Left lobe of liver (tissue), 2 donors: ENCODE data around the gene ITPRIP. TPM values are rescaled to one million over a fixed set of nuclear protein-coding genes. Genes with fewer than 3 reads are reported as not detected.

Experiments
- ATAC-seq: fragments of 200-7000 bp; cut with Tn5 transposase; one replicate; pipeline ENCODE4 v1.9.1; 2020; ENCODE audit warnings: mild to moderate bottlenecking, moderate library complexity
- DNase-seq: peaks from one replicate; pipeline ENCODE4 v3.0.0-alpha.2; 2020; ENCODE audit warnings: low spot score
- total RNA-seq: library from RNA; stranded (reverse); gene quantifications from one replicate; pipeline ENCODE4 v1.2.1, GENCODE V29; 2021
- donor health status: DM: no; HTN: no; CAD: no; lungs with moderate emphysema.
- donor health status: DM: no; HTN: yes; CAD: no.

ITPRIP gene
- total RNA-seq, 1 donor from 2014 or later: 4.5 TPM

DNA sequence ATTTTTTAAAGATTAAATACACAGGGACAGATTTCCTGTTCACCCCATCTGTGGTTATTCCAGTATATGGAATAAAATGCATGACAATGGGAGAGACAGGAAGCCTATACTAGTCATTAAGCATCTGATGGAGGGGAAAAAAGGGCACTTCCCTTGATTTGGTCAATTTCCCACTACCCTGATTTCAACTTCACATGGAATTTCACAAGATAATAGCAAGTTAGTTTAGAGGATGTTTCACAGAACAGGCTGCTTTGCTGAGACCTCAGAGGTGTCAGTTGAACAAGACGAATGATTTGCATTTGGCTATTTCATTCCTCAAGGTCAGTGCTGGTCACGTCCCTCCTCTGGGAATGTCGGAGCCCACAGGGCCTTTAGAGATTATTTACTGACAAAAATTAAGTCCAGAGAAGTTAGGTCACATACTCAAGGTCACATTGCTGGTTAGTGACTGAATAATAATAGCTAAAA, 4.7 kb upstream of the ITPRIP start:
- no peak for DNase-seq
- no peak for ATAC-seq

DNA sequence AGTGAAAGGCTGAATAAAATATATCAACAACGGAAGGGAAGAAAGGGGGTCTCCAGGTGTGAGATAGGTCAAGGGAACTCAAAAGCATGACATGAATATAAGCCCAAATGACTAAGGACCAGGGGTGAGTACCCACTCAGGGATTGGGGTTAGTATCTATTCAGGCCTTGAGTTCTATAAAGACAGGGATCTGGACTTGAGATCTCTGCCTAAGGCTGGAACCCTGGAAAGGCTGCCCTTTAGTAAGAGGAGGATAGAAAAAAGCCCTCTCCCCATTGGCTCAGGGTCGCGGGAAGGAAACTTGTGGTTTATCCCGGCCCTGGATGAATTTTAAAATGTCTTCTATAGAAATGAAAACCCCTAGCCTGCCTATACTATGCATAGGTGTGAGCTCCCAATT, 2.4 kb upstream of the ITPRIP start:
- ATAC-seq (no peak), DNase-seq (no peak)

DNA sequence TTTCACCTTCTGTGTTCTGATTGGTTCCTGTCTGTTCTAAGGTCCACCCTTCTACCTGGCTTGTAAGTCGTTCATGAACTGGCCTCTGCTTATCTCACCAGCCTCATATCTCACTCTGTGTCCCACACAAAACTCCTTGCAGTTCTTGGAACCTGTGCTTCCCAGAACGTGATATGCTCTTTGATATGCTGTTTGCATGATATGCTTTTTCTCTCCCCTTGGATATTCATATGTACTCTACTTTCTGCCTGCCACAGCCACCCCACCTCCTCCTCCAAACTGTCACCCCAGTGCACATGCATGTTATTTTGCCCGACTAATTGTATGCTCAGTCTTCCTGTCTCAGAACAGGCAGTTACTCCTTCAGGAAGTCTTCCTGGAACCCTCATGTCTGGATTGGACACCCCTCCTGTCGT, 1.9 kb upstream of the ITPRIP start:
- no peak for DNase-seq
- no peak for ATAC-seq

DNA sequence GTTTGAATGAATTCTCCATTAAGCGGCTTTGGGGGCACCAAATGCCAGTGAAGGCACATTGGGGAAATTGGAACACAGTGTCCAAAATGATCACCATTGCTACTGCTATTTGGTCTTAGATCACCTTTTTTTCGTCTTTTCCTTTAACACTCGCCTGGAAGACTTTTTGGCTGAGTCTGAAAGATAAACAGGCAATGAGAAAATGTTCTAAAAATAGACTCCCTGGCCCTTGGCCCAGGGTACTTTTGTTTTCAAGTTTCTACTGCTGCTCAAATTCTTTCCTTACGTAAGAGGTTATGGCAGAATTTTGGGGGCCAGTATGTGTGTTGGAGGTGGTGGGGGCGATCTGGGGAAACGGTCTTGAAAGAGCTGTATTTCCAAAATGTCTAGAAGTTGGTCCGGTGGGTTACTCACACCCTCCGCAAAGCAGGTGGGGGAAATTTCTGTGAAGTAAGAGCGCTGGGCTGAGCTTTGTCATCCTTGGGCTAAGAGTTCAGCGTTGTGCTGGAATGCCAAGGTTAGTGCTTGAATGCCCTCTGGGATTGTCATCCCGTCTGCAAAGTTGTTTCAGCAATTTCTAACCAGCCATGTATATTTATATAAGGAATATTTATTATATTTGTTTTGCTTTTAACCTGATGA, 1.3 kb upstream of the ITPRIP start:
- DNase-seq: peak; percentile 72
- peak; percentile 33 for ATAC-seq

DNA sequence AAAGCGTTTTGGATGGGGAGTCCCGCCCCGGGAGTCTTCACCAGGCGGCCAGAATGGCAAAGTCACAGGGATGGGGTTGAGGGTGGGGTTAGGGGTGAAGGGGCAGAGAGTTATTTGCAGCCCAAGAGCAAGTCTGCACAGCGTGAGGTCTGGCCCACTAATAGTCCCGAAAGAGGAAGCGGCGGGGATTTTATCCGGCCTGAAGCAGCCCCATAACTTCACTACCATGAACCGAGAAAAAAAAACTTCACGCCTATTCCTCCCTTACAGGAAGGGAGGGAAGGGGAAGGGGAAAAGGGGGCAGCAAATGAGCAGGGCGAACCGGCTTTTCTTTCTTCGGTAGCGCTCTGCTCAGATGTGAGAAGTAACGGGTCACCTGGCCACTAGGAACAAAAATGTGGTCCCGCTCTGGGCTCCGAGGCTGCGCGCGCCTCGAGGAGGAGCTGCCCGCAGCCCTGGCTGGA, 712 bp downstream of the ITPRIP start:
- peak; percentile 45 for ATAC-seq
- DNase-seq: no peak

DNA sequence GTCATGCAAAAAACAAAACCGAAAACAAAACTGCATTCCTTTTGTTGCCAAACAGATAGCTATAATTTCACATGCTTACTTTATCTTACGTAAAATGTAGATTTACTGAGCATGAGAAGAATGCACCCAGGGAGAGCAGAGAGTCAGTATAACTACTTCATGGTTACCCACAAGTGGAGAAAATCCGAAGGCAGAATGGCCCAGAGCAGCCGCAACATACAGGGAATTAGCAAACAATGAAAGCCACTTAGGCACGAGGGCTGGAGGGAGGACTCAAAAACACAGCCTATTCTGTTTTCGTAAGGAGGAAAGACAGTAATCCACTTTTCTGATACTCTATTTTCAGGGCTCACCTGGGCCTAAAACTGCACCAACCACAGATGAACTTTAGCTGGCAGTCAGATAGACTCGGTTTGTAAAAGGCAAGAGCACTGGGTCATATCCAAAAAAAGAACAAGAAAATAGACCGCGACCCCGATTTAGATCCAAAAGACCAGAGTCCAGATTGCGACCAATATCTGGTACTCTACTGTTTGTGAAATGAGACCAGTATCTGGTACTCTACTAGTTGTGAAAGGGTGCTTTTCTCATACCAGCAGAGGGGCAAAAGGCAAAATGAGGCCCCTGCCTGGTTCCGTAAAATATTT, 1.3 kb downstream of the ITPRIP start:
- ATAC-seq: peak; percentile 67

DNA sequence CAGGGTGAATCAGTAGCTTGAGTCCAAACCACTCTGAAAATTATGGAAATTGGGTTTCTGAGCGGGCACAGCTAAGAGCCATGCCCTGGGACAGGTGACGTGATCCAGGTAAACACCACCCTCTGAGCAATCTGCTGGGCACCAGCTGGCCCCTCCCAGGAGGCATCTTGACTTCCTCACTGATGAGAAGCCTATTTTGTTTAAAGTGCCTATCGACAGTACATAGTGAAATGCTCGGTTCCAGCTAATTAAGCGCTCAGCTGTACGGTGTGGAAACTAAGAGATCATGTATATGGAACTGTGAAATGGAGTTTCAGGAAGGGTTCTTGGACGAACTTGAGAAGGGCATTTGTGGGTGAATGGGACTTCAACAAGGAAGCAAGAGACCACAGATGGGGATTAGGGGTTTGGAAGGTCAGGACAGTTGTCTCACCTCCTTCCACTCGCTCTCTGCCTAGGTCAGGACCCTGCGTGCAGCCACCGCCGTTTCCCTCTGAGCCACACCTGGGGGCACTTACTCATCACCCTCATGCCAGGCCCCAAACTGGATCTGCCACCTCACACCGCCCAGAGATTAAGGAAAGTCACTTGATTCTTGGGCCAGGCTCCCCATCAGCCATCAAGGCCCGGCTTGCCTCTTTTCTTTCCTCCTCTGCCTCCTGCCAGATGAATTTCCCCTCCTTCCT, 3.2 kb downstream of the ITPRIP start:
- ATAC-seq (no peak), DNase-seq (peak; percentile 46)

More for the DNA sequence above, 1.3 kb downstream of the ITPRIP start:
- DNase-seq: peak; percentile 79

DNA sequence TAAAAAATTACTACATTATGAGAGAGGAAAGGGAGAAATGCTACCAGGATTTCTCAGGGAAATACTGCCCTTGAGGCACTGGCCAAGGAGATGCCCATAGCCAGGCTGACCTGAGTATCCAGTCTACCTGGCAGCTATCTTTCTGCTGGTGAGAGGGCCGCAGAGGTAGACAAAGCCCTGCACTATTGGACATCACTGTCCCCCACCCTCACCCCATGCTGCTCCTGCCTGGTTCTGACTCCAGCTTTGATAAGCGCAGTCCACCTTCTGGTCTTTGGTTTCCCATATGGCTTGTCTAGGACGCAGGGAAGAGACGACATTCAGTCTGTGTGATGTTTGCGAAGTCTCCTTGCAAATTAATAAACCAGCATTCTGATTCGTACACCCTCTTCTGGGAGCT, 3.7 kb downstream of the ITPRIP start:
- DNase-seq (peak; percentile 38), ATAC-seq (no peak)

DNA sequence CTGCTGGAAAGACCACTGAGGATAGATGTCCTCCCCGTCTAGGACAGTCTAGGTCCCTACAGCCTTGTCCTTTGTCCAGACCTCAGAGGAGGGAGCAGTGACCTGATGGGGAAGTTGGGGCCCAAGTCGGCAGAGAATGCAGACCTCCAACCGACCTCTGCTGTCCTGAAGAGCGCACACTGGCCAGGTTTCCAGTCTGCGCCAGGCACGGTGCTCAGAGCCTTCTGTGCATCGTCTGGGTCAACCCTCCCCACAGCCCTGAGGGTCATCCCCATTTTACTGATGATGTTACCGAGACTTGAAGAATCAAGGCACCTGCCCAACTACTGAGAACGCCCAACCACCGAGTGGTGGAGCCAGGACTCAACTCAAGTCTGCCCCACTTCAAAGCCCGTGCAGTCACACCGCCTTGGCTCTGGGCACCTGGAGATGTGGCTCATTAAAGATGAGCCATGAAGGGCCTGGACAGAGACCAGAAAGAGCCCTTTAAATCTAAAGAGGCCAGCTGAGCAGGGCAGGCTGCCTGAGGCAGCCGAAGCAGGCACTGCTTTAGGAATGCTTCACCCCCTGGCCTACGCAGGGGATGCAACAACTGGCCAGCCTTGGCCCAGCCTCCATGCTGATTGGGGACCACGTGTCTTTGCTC, 4.4 kb downstream of the ITPRIP start:
- DNase-seq: peak; percentile 43
- ATAC-seq: no peak

DNA sequence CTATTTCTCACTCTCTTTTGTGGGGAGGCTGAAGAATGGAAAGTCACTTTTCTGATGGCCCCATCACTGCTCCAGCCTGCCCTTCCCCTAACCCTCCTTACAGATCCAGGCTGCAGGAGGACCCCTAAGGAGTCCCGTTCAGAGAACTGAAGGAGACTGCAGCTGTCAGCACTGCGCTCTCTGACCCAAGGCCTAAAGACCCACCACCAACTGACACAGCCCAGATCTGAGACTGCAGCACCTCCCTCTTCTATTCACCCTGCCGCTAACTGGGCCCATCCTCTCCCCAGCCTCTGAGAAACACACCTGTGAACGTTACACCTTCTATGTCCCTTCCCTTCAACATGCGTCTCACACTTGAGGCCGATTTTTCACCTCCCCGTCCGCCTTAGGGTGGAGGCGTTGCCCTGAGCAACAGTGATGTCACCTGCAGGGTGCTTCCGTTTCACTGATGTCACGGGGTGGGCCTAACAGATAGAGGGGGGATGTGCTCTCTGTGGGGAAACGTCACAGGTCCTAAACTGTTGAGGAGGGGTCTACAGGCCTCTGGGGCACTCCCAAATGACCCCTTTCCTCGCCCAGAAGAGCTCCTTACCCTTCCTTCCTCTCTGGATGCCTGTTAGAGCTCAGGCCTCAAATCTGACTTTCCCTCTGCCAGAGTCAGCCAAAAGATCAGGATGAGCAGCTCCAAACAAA, 5.1 kb downstream of the ITPRIP start:
- peak; percentile 41 for DNase-seq

DNA sequence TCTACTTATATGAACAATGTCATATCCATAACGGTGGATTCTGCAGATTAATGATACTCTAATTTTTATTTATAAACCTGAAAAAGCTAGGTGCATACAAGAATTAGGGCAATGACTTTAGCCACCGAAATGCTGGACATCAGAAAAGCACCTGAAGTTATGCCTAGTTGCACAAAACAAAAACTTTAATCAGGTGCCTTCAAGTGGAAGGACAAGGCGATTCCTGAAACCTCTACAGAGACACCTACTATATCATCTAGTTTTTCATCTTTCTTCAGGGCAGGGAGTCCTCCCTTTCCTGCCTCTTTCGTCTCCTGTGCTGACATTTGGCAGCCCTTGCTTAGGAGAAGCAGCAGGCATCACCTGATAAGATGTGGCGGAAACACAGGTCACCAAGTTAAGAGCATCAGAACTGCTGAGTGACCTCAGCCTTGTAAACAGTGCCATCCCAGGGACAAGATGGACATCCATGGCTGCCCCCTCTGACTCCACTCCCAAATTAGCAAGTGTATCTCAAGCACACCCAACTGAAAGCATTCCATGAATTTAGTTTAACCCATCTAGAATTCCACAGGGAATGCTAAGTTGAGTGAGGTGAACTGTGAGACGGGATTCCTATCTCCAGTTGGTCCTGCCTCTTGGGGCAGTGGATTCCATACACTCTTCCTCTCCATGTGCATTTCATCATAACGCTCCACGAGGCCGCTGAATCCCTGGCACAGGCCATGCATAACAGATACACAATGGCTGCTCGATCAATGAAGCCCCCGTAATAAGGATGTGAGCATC, 5.8 kb downstream of the ITPRIP start:
- DNase-seq: peak; percentile 42

More for the DNA sequence above, 5.1 kb downstream of the ITPRIP start:
- no peak for ATAC-seq

DNA sequence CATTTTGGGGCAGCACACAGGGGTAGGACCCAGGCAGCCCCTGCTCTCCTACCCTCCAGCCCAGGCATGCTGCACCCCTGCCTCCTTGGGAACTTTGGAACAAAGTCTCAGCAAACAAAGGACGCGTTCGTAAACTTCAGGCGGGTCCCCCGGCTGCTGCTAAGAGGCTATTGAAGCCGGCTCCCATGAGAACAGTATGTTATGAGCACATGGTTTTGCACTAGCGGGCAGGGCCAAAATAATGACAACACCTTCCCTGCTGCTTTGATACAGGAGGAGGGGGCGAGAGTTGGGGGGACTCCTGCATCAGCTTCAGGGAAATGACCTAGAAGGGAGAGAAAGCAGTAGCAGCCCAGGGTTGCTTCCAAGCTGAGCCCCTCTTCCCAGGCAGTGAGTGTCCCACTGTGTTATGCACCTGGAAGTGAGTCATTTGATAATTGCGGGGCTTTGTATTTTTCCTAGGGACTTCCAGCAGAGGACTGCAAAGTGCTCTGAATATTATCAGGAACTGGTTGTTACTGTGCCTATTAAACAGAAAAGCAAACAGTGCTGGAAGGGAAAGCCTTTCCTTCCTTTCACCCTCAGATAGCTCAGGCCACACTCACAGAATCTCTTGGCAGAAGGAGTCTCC, 6.9 kb downstream of the ITPRIP start:
- peak; percentile 32 for DNase-seq
- peak; percentile 41 for ATAC-seq

More for the DNA sequence above, 5.8 kb downstream of the ITPRIP start:
- no peak for ATAC-seq

DNA sequence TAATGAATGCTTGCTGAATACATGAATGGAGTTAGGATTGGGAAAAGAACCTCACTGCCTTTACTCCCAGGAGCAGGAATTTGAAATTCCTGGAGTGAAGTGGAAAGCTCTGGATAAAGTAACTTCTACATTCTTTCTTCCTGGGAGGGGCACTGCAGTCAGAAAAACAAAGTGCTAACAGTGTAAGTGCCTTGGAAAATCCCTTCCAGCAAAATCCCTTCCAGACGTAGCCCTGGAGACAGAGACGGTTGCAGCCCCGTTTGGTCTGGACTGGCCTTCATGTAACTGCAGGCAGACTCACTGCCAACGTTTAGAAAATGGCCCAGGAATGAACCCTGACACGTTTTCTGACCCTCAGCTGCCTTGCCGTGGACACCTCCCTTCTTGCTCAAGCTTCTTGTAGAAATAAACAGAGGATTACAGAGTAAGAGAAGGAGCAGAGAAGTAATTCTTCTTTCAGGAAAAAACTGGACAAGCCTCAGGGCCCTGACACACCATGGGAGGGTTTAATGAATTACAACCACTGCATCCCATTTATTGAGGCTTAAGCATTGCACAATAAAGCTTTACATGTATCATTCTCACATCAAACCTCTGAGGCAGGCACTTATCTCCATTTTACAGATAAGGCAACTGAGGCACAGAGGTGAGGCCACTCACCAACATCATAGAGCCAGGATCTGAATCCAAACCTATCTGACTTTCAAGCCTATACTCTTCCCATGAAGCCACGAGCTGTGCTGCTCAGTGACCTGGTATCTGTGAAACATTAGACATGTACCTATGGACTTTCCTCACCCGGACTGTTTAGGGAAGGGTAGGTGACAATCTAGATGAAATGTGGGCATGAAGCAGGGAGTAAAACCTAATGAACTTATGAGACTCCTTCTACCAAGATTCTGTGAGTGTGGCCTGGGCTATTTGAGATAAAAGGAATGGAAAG, 7.8 kb downstream of the ITPRIP start:
- no peak for DNase-seq
- peak; percentile 37 for ATAC-seq

DNA sequence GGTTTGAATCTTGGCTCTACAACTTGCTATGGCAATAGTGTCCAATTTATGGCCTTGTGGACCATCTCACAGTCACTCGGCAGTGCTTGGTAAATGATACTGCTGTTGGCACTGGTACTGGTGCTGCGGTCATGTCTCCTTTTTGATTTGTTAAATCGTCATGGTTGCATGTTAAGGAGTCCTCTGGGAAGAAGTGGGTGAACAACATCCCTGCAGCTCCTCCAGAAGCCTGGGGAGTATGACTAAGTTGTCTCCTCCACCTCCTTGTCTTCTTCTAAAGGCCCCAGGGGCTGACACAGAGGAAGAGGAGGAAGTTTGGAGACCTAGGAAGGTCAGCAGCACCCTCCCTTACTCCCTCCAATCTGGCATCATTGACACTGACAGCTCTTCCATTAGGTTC, 8.5 kb downstream of the ITPRIP start:
- ATAC-seq: no peak
- no peak for DNase-seq

DNA sequence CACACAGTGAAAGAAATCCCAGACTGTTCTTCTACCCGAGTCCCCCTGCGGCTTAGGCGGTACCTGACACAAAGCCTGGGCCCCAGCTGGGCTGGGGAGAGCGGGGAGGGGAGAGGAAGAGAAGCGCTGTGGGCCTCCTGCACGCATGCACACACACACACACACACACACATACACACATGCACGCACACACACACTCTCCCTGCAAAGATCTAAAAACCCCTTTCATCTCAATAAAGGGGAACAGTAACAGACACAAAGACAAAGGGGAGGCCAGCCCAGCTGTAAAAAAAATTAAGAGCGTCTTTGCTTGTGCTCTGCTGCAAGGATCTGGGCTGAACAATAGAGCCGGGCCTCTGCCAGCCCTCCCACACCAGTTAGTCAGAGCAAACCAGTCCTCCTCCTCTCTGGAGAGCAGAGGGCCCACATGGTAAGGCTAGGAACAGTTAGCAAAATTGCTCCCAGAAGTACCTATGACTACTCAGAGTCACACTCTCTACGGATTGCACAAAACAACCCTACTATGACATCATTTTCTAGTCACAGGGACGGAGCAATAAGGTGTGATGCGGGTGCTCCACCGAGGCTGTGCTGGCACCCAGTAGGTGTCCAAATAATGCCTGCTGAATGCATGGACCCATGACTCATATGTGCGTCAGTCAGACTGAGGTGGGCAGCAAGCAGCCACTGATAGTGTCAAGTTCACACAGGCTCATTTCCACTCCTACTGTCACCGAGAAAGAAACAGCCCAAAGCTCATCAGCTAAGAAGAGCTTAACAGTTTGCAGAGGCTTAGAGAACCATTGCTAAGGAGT, 9.2 kb downstream of the ITPRIP start:
- ATAC-seq (no peak), DNase-seq (no peak)

DNA sequence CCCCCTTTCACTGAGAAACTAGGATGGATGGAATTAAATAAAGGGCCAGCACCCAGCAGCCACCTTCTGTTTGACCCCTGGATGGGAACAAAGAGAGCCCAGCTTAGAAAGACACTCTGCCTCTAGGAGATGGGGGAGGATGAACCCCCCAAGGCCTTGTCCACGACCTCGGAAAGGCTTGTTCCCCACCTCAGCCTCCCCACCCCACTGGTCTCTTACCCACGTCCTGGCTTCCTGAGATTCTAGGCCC, 9.7 kb downstream of the ITPRIP start:
- DNase-seq (no peak), ATAC-seq (no peak)

DNA sequence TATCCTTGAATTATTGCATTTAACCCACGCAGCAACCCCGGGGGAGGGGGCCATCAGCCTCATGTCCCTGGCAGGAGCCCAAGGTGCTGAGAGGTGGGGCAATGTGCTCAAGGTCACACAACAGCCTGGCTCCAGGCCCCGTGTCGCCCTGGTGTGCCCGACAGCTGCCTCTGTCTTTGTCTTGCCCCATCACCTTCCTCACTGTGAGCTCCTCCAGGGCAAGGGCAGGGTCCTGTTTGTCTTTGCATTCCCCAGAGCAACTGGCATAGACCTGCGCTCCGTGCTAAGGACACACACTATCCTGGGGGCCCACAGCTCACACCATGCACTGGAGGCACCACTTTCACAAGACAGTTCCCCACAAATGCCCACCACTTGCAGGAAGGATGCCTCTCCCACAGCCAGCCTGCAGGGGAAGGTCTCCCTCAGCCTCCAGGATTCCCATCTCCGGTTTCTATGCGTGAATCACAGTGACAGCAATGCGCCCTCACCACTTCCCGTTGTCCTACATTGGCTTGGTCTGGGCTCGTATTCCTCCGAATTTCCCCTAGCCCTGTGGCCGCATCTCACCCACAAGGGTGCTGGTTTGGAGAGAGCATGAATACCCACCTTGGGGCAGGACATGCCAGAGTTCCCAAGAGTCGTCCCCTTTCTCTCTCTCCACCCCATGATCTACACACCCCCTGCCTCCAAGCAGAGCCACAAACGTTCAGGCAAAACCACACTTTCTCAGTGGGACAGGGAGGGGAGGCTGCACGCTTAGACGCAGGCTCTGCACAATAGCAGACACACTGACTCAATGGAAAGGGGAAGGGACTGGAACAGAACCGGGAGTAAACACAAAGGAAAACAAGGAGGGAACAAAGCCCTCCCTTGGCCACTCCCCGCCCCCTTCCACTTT, 10.3 kb downstream of the ITPRIP start:
- no peak for ATAC-seq
- DNase-seq: no peak
